Kidney glomerular epithelial cell (primary cell): Measurements from ENCODE around the gene PHF20.
A peak's percentile ranks its signal among the peaks of the same experiment; 100 is the strongest.
"Not testable (repeated sequence)": the region's sequence is repeated elsewhere in the genome, so short reads cannot be mapped to it uniquely, and the experiment has no call there.

ENCODE experiments used
- DNase-seq: peaks from one replicate; lab custom pipeline; 2025; lab: John Stamatoyannopoulos, UW

PHF20 gene

GRCh38 chr20:35776513-35777101 is 4.8 kb downstream of the PHF20 start:
- DNase-seq, result no peak

DNA sequence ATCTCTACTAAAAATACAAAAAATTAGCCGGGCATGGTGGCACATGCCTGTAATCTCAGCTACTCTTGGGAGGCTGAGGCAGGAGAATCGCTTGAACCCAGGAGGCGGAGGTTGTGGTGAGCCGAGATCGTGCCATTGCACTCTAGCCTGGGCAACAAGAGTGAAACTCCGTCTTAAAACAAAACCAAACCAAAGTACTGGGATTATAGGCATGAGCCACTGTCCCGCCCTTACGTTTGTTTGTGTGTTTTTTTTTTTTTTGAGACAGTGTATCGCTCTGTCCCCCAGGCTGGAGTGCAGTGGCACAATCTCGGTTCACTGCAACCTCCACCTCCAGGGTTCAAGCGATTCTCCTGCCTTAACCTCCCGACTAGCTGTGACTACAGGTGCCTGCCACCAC is 12.0 kb downstream of the PHF20 start:
- DNase-seq, result not testable (repeated sequence)

DNA sequence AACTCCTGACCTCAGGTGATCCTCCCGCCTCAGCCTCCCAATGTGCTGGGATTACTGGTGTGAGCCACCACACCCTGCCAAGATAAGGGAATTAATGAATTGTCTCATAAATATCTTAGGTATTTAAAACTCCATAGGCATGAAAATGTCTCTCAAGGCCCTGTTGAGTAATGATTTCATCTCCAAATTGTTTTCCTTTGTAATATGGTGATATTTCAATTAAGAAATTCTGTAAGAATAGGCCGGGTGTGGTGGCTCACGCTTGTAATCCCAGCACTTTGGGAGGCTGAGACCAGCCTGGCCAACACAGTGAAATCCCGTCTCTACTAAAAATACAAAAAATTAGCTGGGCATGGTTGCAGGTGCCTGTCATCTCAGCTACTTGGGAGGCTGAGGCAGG is 13.7 kb downstream of the PHF20 start:
- DNase-seq, result not testable (repeated sequence)

- DNase-seq, result no peak
Measured at GRCh38 chr20:35788796-35789195, 17.0 kb downstream of the PHF20 start.

- no peak for DNase-seq
Measured at GRCh38 chr20:35791097-35791496, 19.3 kb downstream of the PHF20 start.

GRCh38 chr20:35791821-35792220 is 20.0 kb downstream of the PHF20 start:
- DNase-seq, result no peak

DNA sequence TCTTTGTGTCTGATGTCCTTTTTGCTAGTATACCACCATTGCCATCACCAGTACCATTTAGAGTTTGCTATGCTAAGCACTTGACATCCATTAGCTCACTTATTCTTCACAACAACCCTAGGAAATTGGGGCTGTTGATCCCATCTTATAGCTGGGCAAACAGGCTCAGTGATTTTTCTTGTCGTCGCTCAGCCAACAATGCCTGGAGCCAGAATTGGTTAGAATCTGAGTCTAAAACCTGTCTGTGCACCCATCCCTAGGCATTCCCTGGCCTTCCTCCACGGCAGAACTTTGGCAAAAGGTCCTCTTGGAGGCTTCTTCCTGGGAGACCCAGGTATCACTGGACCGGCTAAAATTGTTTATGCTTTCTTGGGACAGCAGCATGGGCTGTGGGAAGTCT is 20.9 kb downstream of the PHF20 start:
- DNase-seq, result no peak

- DNase-seq, result no peak
Measured at GRCh38 chr20:35796571-35796970, 24.8 kb downstream of the PHF20 start.

DNA sequence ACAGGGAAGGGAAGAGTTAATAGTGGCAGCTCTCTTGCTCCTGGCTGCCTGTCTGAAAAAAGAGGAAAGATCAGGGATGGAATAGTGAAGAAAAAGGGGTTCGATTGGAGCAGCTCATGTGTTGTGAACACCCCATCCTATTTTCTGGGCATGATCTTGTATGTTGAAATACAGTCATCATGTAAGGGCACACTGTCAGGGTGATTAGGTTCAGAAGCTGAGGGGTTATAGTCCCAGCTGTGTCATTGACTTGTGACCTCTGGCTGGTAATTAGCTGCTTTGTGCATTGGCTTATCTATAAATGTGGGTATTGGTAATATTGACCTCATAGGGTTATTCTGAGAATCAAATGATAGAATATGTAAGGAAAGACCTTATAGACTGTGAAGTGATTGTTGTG is 30.1 kb downstream of the PHF20 start:
- no peak for DNase-seq

DNA sequence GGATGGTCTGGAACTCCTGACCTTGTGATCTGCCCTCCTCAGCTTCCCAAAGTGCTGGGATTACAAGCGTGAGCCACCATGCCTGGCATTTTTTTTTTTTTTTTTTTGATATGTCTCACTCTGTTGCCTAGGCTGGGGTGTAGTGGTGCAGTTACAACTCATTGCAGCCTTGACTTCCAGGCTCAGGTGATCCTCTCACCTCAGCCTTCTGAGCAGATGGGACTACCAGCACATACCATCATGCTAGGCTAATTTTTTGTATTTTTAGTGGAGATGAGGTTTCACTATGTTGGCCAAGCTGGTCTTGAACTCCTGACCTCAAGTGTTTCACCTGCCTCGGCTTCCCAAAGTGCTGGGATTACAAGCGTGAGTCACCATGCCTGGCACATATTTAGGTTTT is 34.3 kb downstream of the PHF20 start:
- DNase-seq, result no peak

- DNase-seq, result no peak
Measured at GRCh38 chr20:35807877-35808276, 36.1 kb downstream of the PHF20 start.

DNA sequence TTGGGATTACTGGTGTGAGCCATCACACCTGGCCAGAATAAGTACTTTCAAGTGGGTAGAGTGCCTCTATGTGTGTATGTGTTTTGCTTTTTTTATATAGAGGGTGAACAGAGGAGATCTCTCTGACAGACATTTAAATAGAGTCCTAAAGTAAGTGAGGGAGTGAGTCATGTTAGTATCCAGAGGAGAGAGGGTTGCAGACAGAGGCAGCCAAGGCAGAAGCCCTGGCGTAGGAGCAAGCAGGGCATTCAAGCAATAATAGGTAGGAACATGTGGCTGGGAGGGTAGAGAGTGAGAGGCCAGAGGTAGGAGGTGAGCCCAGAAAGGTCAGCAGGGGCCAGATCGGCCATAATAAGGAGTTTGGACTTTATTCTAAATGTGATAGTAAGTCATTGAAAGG is 48.9 kb downstream of the PHF20 start:
- DNase-seq, result peak; percentile 9

DNA sequence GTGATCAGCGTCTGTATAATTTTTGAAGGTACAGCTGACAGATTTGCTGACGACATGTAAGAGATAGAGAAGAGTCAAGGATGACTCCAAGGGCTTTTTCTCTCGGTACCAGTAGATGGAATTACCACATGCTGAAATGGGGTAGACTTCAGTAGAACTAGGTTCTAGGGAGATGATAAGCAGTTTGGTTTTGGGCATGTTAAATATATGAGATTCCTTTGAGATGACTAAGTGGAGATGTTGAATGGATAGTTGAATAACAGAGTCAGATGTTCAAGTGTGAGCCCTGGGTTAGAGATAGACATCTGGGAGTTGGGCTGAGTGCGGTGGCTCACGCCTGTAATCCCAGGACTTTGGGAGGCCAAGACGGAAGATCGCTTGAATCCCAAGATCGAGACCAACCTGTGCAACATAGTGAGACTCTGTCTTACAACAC is 50.0 kb downstream of the PHF20 start:
- peak; percentile 75 for DNase-seq

DNA sequence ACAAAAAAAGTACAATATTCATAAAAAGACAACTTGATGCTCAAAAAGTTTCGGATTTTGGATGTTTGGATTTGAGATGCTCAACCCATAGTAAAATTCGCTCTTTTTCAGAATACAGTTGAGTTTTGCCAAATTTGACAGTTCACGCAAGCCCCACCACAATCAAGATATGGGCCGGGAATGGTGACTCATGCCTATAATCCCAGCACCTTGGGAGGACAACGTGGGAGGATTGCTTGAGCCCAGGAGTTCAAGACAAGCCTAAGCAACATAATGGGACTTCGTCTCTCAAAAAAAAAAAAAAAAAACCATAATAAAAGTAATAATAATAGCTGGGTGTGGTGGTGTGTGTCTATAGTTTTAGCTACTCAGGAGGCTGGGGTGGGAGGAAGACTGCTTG is 51.3 kb downstream of the PHF20 start:
- no peak for DNase-seq

DNA sequence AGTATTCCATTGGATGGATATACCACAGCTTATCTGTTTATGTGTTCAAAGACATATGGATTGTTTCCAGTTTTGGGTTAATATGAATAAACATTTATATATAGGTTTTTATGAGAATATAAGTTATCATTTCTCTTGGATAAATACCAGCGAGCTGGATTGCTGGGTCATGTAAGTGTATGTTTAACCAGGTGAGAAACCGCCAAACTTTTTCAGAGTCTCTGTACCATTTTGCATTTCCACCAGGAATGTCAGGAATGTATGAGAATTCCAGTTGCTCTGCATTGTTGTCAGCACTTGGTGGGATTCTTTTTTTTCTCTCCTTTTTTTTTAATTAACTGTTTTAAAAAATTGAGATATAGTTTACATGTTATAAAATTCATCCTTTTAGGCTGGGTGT is 52.1 kb downstream of the PHF20 start:
- no peak for DNase-seq

GRCh38 chr20:35826397-35826998 is 54.7 kb downstream of the PHF20 start:
- DNase-seq, result no peak

GRCh38 chr20:35828434-35828833 is 56.6 kb downstream of the PHF20 start:
- no peak for DNase-seq

- no peak for DNase-seq
Measured at GRCh38 chr20:35828916-35829315, 57.1 kb downstream of the PHF20 start.

DNA sequence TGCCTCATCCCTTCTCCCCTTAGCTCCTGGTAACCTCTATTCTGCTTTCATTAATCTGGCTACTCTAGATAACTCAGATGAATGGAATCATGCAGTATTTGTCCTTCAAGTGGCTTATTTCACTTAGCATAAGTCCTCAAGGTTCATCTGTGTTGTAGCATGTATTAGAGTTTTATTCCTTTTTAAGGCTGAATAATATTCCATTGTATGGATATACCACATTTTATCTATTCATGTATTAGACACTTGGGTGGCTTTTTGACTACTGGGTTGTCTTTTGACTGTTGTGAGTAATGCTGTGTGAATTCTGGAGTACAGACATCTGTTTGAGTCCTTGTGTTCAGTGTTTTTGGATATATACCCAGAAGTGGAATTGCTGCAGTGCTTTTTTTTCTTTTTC is 58.4 kb downstream of the PHF20 start:
- no peak for DNase-seq

DNA sequence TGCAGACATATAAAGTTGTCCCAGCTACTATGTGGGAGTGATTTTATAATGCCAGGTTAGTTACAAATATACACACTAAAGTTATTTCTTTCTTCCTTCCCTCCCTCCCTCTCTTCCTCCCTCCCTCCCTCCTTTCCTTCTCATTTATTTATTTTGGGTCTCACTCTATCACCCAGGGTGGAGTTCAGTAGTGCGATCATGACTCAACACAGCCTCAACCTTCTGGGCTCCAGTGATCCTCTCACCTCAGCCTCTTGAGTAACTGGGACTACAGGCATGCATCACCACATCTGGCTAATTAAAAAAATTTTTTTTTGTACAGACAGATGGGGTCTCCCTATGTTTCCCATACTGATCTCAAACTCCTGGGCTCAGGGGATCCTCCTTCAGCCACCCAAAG is 59.2 kb downstream of the PHF20 start:
- no peak for DNase-seq

GRCh38 chr20:35831971-35832370 is 60.2 kb downstream of the PHF20 start:
- no peak for DNase-seq

DNA sequence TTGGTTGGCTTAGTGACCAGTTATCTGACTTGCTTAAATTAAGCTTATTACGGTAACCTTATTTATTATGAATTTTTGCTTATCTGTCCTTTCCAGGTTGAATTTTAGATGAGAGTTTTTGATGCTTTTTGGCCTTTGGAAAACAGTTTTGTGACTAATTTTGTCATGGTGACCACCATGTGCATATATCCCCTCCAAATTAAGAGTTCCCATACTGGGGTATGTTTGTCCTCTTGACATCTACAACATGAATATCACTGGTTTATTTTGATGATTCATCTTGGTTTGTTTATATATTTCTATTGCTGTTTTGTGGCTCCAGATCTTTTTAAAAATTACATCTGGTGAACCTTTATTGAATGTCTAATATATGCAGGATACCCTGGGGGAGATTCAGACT is 61.4 kb downstream of the PHF20 start:
- DNase-seq, result no peak

- peak; percentile 20 for DNase-seq
Measured at GRCh38 chr20:35837577-35838195, 65.9 kb downstream of the PHF20 start.

GRCh38 chr20:35838205-35838604 is 66.4 kb downstream of the PHF20 start:
- DNase-seq, result no peak
